ENCODE results near the gene CEP131.
A peak's percentile ranks its signal among the peaks of the same experiment; 100 is the strongest.
"Not testable (repeated sequence)": the region's sequence is repeated elsewhere in the genome, so short reads cannot be mapped to it uniquely, and the experiment has no call there.

The CEP131 gene

DNA sequence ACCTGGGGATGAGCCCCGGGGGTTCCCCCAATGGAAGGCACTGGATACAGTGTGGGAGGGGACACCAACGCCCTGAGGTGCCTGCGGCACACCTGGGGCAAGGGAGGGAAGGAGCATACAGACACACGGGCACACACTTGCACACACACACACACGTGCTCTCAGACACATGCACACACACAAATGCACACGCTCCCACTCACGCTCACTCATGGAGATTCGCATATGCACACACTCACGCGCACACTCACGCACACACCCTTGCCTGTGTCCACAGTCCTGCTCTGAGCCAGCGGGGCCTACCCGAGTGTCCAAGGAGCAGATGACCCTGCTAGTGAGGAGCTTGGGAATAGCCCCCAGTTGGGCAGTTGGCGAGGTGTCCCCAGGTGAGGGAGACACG lies 74.2 kb downstream of the CEP131 start:
- H3K4me3 ChIP-seq (ENCODE audit: control insufficient read depth, low read depth, low read length): no peak overlapping the region
- no peak for DNase-seq (ENCODE audit: low read depth)
- no peak for TF ChIP-seq CTCF (conservative IDR thresholded peaks at IDR 0.05; ENCODE audit: control insufficient read depth, insufficient read depth, low read depth, low read length)

DNA sequence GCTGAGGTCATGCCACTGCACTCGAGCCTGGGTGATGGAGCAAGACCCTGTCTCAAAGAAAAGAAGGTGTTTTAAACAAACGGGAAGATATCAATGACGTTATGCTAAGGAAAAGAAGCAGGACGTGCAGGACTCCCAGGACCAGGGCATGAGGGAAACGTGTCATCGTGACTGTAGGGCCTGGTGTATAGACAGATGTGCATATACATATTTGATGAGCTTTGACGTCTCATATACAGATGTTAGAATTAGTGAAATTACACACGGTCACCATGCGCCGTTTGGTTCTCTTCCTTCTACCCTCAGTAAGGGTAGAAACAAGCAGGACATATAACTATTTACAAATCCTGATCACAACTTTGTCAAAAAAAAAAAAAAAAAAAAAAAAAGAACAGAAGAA lies 75.1 kb downstream of the CEP131 start:
- no peak overlapping the region for H3K4me3 ChIP-seq (ENCODE audit: control insufficient read depth, low read depth, low read length)
- no peak for TF ChIP-seq CTCF (conservative IDR thresholded peaks at IDR 0.05; ENCODE audit: control insufficient read depth, insufficient read depth, low read depth, low read length)
- DNase-seq (ENCODE audit: low read depth): no peak

- not testable (repeated sequence) for H3K4me3 ChIP-seq (ENCODE audit: control insufficient read depth, low read depth, low read length); DNase-seq (ENCODE audit: low read depth)
These were observed 76.6 kb downstream of the CEP131 start for GRCh38 chr17:81146208-81146607.

- no peak for TF ChIP-seq CTCF (conservative IDR thresholded peaks at IDR 0.05; ENCODE audit: control insufficient read depth, insufficient read depth, low read depth, low read length)
- no peak overlapping the region for H3K4me3 ChIP-seq (ENCODE audit: control insufficient read depth, low read depth, low read length)
- DNase-seq (ENCODE audit: low read depth): no peak
These were observed 78.4 kb downstream of the CEP131 start for GRCh38 chr17:81144423-81144781.

GRCh38 chr17:81143717-81144422 lies 78.9 kb downstream of the CEP131 start:
- no peak for DNase-seq (ENCODE audit: low read depth)
- TF ChIP-seq CTCF (conservative IDR thresholded peaks at IDR 0.05; ENCODE audit: control insufficient read depth, insufficient read depth, low read depth, low read length): no peak
- H3K4me3 ChIP-seq (ENCODE audit: control insufficient read depth, low read depth, low read length): no peak overlapping the region

DNA sequence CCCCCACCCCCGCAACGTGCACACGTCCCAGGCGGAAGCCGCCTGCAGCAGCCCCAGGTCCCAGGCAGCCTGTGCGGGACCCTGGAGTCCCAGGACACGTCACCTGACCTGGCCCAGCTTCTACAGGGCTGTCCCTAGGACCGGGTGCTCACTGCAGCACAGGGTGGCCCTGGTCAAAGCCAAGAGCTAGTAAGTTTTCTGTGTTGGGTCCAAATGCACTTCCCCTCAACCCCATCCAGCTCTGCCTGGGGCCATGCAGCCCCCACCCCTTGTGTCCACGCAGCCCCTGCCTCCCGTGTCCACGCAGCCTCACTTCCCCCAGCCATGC lies 79.6 kb downstream of the CEP131 start:
- TF ChIP-seq CTCF (conservative IDR thresholded peaks at IDR 0.05; ENCODE audit: control insufficient read depth, insufficient read depth, low read depth, low read length): no peak
- no peak for DNase-seq (ENCODE audit: low read depth)
- no peak overlapping the region for H3K4me3 ChIP-seq (ENCODE audit: control insufficient read depth, low read depth, low read length)

- H3K4me3 ChIP-seq (ENCODE audit: control insufficient read depth, low read depth, low read length): no peak overlapping the region
- DNase-seq (ENCODE audit: low read depth): peak; percentile 70
- peak; percentile 66 for TF ChIP-seq CTCF (conservative IDR thresholded peaks at IDR 0.05; ENCODE audit: control insufficient read depth, insufficient read depth, low read depth, low read length)
These were observed 80.2 kb downstream of the CEP131 start for GRCh38 chr17:81142301-81143199.

Measured in fibroblast of mammary gland (primary cell).